Naive B cell (primary cell): ENCODE data around the gene PDHA1. TPM values are rescaled to one million over a fixed set of nuclear protein-coding genes. Genes with fewer than 3 reads are reported as not detected.
A peak's percentile ranks its signal among the peaks of the same experiment; 100 is the strongest.

Experiments
- ATAC-seq, 2 donors: fragments of 150-1000 bp; cut with Tn5 transposase; 2 replicates each; pipeline ENCODE4 v1.10.0; 2021; ENCODE audit warnings: low read depth in 2 of 2, mild to moderate bottlenecking in 2 of 2, moderate library complexity in 2 of 2
- DNase-seq: peaks from one replicate; pipeline ENCODE4 v3.0.0; 2022
- H3K27ac Mint-ChIP-seq, 6 donors: one replicate each; pipeline ENCODE4 v1.8.0; 2020 to 2022; ENCODE audit warnings: mild to moderate bottlenecking in 6 of 6, mixed read lengths in 6 of 6, moderate library complexity in 5 of 6, inconsistent platforms in 2 of 6
- H3K27me3 Mint-ChIP-seq, 3 donors: one replicate each; pipeline ENCODE4 v1.8.0; 2021 to 2022; ENCODE audit warnings: mixed read lengths in 3 of 3, mild to moderate bottlenecking in 1 of 3
- H3K36me3 Mint-ChIP-seq, 2 donors: one replicate each; pipeline ENCODE4 v1.8.0; 2020 to 2022; ENCODE audit warnings: mixed read lengths in 2 of 2, inconsistent platforms in 1 of 2, mild to moderate bottlenecking in 1 of 2
- H3K4me1 Mint-ChIP-seq, 3 donors: one replicate each; pipeline ENCODE4 v1.8.0; 2020 to 2022; ENCODE audit warnings: mixed read lengths in 3 of 3, inconsistent platforms in 1 of 3, mild to moderate bottlenecking in 1 of 3, moderate library complexity in 1 of 3
- H3K4me3 Mint-ChIP-seq, 8 donors: one replicate each; pipeline ENCODE4 v1.8.0; 2020 to 2022; ENCODE audit warnings: mild to moderate bottlenecking in 8 of 8, mixed read lengths in 8 of 8, moderate library complexity in 8 of 8, inconsistent platforms in 2 of 8
- H3K9me3 Mint-ChIP-seq, 7 donors: one replicate each; pipeline ENCODE4 v1.8.0; 2020 to 2022; ENCODE audit warnings: mixed read lengths in 7 of 7, mild to moderate bottlenecking in 5 of 7, inconsistent platforms in 2 of 7, moderate library complexity in 1 of 7
- polyA plus RNA-seq, 6 donors: library from polyadenylated mRNA; unstranded; fragments of 300-500 nt; fragmentation: Illumina TruSeq; gene quantifications; one replicate each; pipeline ENCODE4 v1.2.3, GENCODE V29; 2021; ENCODE audit warnings: low read depth in 6 of 6

PDHA1 gene
- polyA plus RNA-seq, 6 donors from 2014 or later = 45.1 to 83.7 (median 61.7) TPM

DNA sequence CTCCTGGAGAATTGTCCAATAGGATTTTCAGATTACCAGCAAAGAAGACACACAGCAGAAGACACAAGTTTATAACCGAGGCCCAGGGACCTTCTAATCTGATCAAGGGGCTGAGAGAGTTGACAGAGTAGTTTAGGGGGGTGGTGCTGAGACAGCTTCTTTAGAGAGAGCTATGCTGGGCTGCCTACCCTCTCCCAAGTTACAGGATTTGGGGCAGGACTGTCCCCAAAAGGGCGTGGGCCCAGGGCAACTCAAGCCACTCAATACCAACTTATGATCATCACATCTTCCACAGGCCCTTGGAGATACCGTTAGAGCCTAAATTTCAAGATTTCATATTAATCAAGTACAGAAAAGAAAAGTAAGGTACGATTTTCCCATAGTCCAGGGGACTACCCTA is 43.0 kb downstream of the PDHA1 start:
- H3K4me3 Mint-ChIP-seq = no peak overlapping the region
- H3K27me3 Mint-ChIP-seq = peaks cover 0 to 6% (median 1%) of the 10 kb centered on the region in 3 donors
- ATAC-seq (no peak), DNase-seq (no peak)
- no peak overlapping the region for H3K27ac Mint-ChIP-seq
- H3K4me1 Mint-ChIP-seq = no peaks in the 10 kb centered on the region
- H3K36me3 Mint-ChIP-seq = no peaks in the 10 kb centered on the region
- H3K9me3 Mint-ChIP-seq = peaks cover 0 to 4% (median 0%) of the 10 kb centered on the region in 7 donors

GRCh38 chrX:19388064-19388679 is 44.4 kb downstream of the PDHA1 start:
- ATAC-seq (no peak), DNase-seq (no peak)
- peaks cover 0 to 4% (median 0%) of the 10 kb centered on the region in 7 donors for H3K9me3 Mint-ChIP-seq

GRCh38 chrX:19388741-19389140 is 45.0 kb downstream of the PDHA1 start:
- peaks cover 0 to 4% (median 0%) of the 10 kb centered on the region in 7 donors for H3K9me3 Mint-ChIP-seq
- ATAC-seq (no peak), DNase-seq (no peak)
- H3K27me3 Mint-ChIP-seq = peaks cover 0 to 6% (median 0%) of the 10 kb centered on the region in 3 donors
- no peak overlapping the region for H3K4me3 Mint-ChIP-seq
- H3K27ac Mint-ChIP-seq = no peak overlapping the region
- H3K4me1 Mint-ChIP-seq = no peaks in the 10 kb centered on the region
- H3K36me3 Mint-ChIP-seq = no peaks in the 10 kb centered on the region

More at GRCh38 chrX:19388064-19388679, 44.4 kb downstream of the PDHA1 start:
- no peak overlapping the region for H3K4me3 Mint-ChIP-seq
- H3K27ac Mint-ChIP-seq = no peak overlapping the region
- no peaks in the 10 kb centered on the region for H3K36me3 Mint-ChIP-seq
- H3K27me3 Mint-ChIP-seq = peaks cover 0 to 6% (median 0%) of the 10 kb centered on the region in 3 donors
- no peaks in the 10 kb centered on the region for H3K4me1 Mint-ChIP-seq

DNA sequence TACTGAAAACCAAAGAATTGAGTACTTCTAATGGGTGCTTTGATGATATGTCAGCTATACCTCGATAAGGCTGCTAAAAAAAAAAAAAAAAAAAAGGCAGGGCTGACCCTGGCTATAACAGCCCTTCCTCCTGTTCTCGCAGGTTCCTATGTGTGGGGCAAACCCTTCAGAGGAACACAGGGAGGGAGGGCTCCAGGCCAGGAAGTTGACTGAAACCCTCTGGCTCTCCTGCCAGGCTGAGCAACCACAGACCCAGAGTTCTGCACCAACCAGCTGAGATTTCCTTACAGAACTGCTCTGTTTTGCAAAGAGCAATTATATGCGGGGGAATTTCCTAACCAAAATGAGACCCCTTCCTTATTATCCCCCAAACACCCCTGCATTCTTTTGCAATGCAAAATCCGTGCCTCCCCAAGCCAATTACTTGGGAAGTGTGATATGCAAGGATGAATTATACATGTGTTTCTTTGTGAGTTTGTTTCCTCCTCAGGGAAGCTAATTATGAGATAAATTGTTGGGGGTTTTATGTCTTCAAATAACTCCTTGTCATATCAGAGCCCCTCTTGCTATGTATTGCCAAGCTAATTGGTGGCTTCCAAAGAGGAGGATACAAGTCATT is 45.6 kb downstream of the PDHA1 start:
- ATAC-seq = no peak
- no peak for DNase-seq
- Mint-ChIP-seq H3K4me1 (no peaks in the 10 kb centered on the region), H3K9me3 (peaks cover 0 to 2% (median 0%) of the 10 kb centered on the region in 7 donors), H3K4me3 (no peak overlapping the region), H3K27me3 (no peaks in the 10 kb centered on the region), H3K36me3 (no peaks in the 10 kb centered on the region), H3K27ac (no peak overlapping the region)

DNA sequence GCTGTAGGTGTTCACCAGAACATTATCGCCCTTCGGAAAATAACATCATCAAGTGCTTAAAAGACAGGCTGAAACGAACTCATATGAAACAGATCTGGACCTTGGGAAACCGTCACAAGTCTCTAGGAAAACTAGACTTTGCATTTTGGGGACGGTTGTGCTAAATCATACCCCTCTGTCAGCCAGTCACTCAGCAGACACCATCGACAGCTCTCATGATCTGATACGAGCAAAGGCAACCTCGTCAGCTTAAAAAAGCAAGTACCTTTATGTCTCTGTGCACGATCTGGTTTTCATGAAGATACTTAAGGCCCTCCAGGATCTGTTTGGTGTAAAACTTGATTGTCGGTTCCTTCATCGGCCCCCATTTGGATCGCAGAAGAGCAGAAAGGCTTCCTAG is 48.4 kb downstream of the PDHA1 start:
- peaks cover 0 to 2% (median 0%) of the 10 kb centered on the region in 7 donors for H3K9me3 Mint-ChIP-seq

GRCh38 chrX:19392703-19393102 is 49.0 kb downstream of the PDHA1 start:
- H3K9me3 Mint-ChIP-seq = peaks cover 0 to 2% (median 0%) of the 10 kb centered on the region in 7 donors
- H3K36me3 Mint-ChIP-seq = no peaks in the 10 kb centered on the region
- H3K4me3 Mint-ChIP-seq = no peak overlapping the region
- no peak overlapping the region for H3K27ac Mint-ChIP-seq
- ATAC-seq (no peak), DNase-seq (no peak)
- no peaks in the 10 kb centered on the region for H3K4me1 Mint-ChIP-seq
- H3K27me3 Mint-ChIP-seq = peaks cover 0 to 8% (median 0%) of the 10 kb centered on the region in 3 donors

More for the DNA sequence above, 48.4 kb downstream of the PDHA1 start:
- Mint-ChIP-seq H3K27me3 (peaks cover 0 to 8% (median 0%) of the 10 kb centered on the region in 3 donors), H3K27ac (no peak overlapping the region), H3K4me1 (no peaks in the 10 kb centered on the region), H3K36me3 (no peaks in the 10 kb centered on the region), H3K4me3 (no peak overlapping the region)
- no peak for DNase-seq
- no peak for ATAC-seq

DNA sequence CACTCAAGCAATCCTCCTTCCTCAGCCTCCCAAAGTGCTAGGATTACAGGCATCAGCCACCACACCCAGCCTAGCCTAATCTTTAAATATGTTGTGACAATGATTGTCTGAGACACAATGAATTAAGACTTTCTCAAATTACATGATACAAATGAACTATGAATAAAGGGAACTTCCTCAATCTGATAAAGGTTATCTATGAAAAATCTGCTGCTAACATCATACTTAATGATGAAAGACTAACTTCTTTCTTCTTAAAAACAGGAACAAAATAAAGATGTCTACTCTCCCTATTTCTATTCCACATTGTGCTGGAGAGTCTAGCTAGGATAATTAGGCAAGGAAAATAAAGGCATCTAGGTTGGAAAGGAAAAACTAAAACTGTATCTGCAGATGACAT is 60.0 kb downstream of the PDHA1 start:
- no peak overlapping the region for H3K27ac Mint-ChIP-seq
- peaks cover 0 to 4% (median 0%) of the 10 kb centered on the region in 7 donors for H3K9me3 Mint-ChIP-seq
- peaks cover 0 to 12% (median 8%) of the 10 kb centered on the region in 3 donors for H3K27me3 Mint-ChIP-seq
- H3K36me3 Mint-ChIP-seq = no peaks in the 10 kb centered on the region
- H3K4me1 Mint-ChIP-seq = no peaks in the 10 kb centered on the region
- no peak for DNase-seq
- no peak overlapping the region for H3K4me3 Mint-ChIP-seq
- no peak for ATAC-seq

DNA sequence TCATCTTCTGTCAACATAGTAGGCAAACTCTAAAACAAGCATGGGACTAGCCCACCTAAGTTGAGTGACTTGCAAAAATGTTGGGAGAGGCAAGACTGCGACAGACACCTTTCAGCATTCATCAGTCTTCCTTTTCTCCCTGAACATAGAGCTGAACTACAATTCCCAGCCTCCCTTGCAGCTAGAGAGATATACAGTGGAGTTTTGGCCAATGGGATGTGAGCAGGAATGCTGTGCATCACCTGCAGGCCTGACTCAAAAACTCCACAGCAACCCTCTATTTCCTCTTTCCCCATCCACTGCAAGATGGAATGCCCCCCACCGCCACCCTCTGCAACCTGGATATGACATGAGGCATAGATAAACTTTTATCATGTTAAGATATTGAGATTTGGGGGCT is 66.5 kb downstream of the PDHA1 start:
- H3K9me3 Mint-ChIP-seq = peaks cover 0 to 10% (median 6%) of the 10 kb centered on the region in 7 donors
- H3K27me3 Mint-ChIP-seq = peaks cover 4 to 8% (median 6%) of the 10 kb centered on the region in 3 donors
- DNase-seq (no peak), ATAC-seq (no peak)
- peak overlapping the region in 1 of 6 donors; percentile 19 for H3K27ac Mint-ChIP-seq
- H3K4me1 Mint-ChIP-seq = no peaks in the 10 kb centered on the region
- no peak overlapping the region for H3K4me3 Mint-ChIP-seq
- no peaks in the 10 kb centered on the region for H3K36me3 Mint-ChIP-seq

Other genes with a start within 250 kb of the PDHA1 start
- under 1 TPM in 1 of 6 donors, not detected in 5; 0.08 TPM for gene ADGRG2, start 221.5 kb upstream of the PDHA1 start, polyA plus RNA-seq
- gene MAP3K15, start 171.6 kb downstream of the PDHA1 start, polyA plus RNA-seq = not detected